ENCODE measurements around the gene CRYBB1.

CRYBB1 gene

GRCh38 chr22:26623984-26624383 is 6.2 kb upstream of the CRYBB1 start:
- no peaks in the 10 kb centered on the region for H3K27me3 ChIP-seq (ENCODE audit: control insufficient read depth, insufficient read depth, low read length)
- H3K9ac ChIP-seq = no peak overlapping the region
- no peaks in the 10 kb centered on the region for H3K9me3 ChIP-seq (ENCODE audit: control insufficient read depth, low read length)
- H3K79me2 ChIP-seq = no peaks in the 10 kb centered on the region
- no peak overlapping the region for H3K4me2 ChIP-seq (ENCODE audit: low read length)
- no peak for TF ChIP-seq CTCF (IDR thresholded peaks at IDR 0.05)
- H2AFZ ChIP-seq = no peak overlapping the region
- no peak overlapping the region for H3K4me3 ChIP-seq (ENCODE audit: low read depth, low read length)
- no peaks in the 10 kb centered on the region for H3K4me1 ChIP-seq
- H3K36me3 ChIP-seq (ENCODE audit: control insufficient read depth, insufficient read depth, low read length) = no peaks in the 10 kb centered on the region
- H3K27ac ChIP-seq = no peak overlapping the region

DNA sequence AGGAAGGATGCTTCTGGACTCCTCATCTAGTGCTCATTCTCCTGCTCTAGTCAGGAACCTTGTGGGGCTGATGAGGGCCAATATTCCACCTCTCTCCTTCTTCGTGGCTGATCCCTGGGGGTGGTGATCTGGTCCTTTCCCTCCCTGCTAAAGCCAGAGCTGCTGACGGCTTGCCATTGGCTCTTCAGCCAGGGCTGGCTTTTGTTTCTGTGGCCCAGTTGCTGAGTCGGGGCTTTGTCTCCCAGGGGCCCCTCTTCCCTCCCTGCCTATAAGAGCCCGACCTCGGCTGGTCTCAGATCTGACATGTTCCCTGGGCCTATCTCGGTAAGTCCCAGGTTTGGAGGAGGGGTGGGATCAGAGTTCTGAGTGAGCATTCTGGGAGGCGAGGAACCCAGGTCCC is 3.8 kb upstream of the CRYBB1 start, which contains the start of gene CRYBA4:
Gene CRYBA4 (plus strand): TSS at position 301 of the 400 bp plus-strand sequence. CDS start 634 bp downstream, outside the sequence.
- H3K4me2 ChIP-seq (ENCODE audit: low read length) = no peak within 1 kb of the TSS
- H3K27ac ChIP-seq = no peak within 1 kb of the TSS
- no peaks in the 10 kb centered on the region for H3K36me3 ChIP-seq (ENCODE audit: control insufficient read depth, insufficient read depth, low read length)
- no peaks in the 10 kb centered on the region for H3K4me1 ChIP-seq
- H3K79me2 ChIP-seq = no peaks in the 10 kb centered on the region
- H3K9ac ChIP-seq = no peak within 1 kb of the TSS
- no peak within 1 kb of the TSS for H2AFZ ChIP-seq
- TF ChIP-seq CTCF (IDR thresholded peaks at IDR 0.05) = no peak
- no peak within 1 kb of the TSS for H3K4me3 ChIP-seq (ENCODE audit: low read depth, low read length)
- H3K27me3 ChIP-seq (ENCODE audit: control insufficient read depth, insufficient read depth, low read length) = no peaks in the 10 kb centered on the region
- no peaks in the 10 kb centered on the region for H3K9me3 ChIP-seq (ENCODE audit: control insufficient read depth, low read length)

GRCh38 chr22:26620197-26620596 is 2.4 kb upstream of the CRYBB1 start:
- Histone ChIP-seq H2AFZ (no peak overlapping the region), H3K79me2 (no peaks in the 10 kb centered on the region), H3K4me1 (no peaks in the 10 kb centered on the region), H3K4me3 (ENCODE audit: low read depth, low read length) (no peak overlapping the region), H3K27me3 (ENCODE audit: control insufficient read depth, insufficient read depth, low read length) (no peaks in the 10 kb centered on the region), H3K4me2 (ENCODE audit: low read length) (no peak overlapping the region), H3K9me3 (ENCODE audit: control insufficient read depth, low read length) (no peaks in the 10 kb centered on the region), H3K9ac (no peak overlapping the region), H3K27ac (no peak overlapping the region), H3K36me3 (ENCODE audit: control insufficient read depth, insufficient read depth, low read length) (no peaks in the 10 kb centered on the region)
- TF ChIP-seq CTCF (IDR thresholded peaks at IDR 0.05) = no peak

DNA sequence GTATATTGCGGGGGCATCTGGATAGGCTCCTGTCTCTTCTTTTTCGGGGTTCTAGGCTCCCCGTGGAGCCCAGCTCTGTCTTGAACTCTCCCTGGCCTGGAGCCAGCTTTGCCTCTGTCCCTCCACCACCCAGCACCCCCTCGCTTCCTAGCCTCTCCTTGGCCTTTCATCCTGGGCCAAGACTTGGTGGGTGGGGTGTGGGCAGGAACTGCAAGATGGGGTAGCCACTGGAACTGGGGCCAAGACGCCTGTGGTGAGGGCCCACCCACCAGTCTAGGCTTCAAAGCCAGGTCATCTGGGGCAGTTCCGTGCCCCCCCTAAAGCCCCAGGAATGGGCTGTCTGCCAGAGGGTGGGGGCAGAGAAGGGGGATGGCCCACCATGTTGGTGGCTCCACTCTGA is 1.7 kb upstream of the CRYBB1 start:
- H3K79me2 ChIP-seq = no peaks in the 10 kb centered on the region
- no peak overlapping the region for H3K27ac ChIP-seq

More for the DNA sequence above, 1.7 kb upstream of the CRYBB1 start:
- no peaks in the 10 kb centered on the region for H3K36me3 ChIP-seq (ENCODE audit: control insufficient read depth, insufficient read depth, low read length)
- TF ChIP-seq CTCF (IDR thresholded peaks at IDR 0.05) = no peak
- H3K9ac ChIP-seq = no peak overlapping the region
- no peak overlapping the region for H3K4me3 ChIP-seq (ENCODE audit: low read depth, low read length)
- H3K9me3 ChIP-seq (ENCODE audit: control insufficient read depth, low read length) = no peaks in the 10 kb centered on the region
- no peaks in the 10 kb centered on the region for H3K27me3 ChIP-seq (ENCODE audit: control insufficient read depth, insufficient read depth, low read length)
- no peaks in the 10 kb centered on the region for H3K4me1 ChIP-seq
- no peak overlapping the region for H3K4me2 ChIP-seq (ENCODE audit: low read length)
- no peak overlapping the region for H2AFZ ChIP-seq
